Measurements from ENCODE around the gene PTEN. TPM values are rescaled to one million over a fixed set of nuclear protein-coding genes. Genes with fewer than 3 reads are reported as not detected.
"Not testable (repeated sequence)": the region's sequence is repeated elsewhere in the genome, so short reads cannot be mapped to it uniquely, and the experiment has no call there.

Gene PTEN
- total and polyA plus RNA-seq, 4 donors: 29.4 to 334 (median 64.1) TPM

- Histone ChIP-seq H3K9me3 (ENCODE audit: control insufficient read depth in 4 of 4, insufficient read depth in 3 of 4, low read length in 3 of 4) (no peaks in the 10 kb centered on the region), H3K27me3 (ENCODE audit: control insufficient read depth in 3 of 3, insufficient read depth in 3 of 3, low read length in 2 of 3) (no peaks in the 10 kb centered on the region), H3K9ac (ENCODE audit: insufficient read depth in 1 of 2, low read length in 2 of 2) (peak overlapping the region; percentile 63 to 94), H3K4me1 (ENCODE audit: control insufficient read depth in 5 of 5, insufficient read depth in 5 of 5, low read length in 5 of 5) (peaks cover 0 to 3% (median 0%) of the 10 kb centered on the region in 5 donors), H3K27ac (ENCODE audit: low read depth in 1 of 2, low read length in 1 of 2) (peak overlapping the region; percentile 92 to 100), H3K4me3 (peak overlapping the region; percentile 71), H3K36me3 (ENCODE audit: control insufficient read depth in 4 of 4, insufficient read depth in 4 of 4, low read length in 4 of 4) (peaks cover 0 to 20% (median 0%) of the 10 kb centered on the region in 4 donors)
- WGBS, 2 donors: 0% methylated on average over 57 of the region's 57 CpGs
- ATAC-seq (ENCODE audit: insufficient read depth, low FRiP score) (peak; percentile 83), DNase-seq (peak; percentile 97 to 100 (median 98))
- TF ChIP-seq CTCF (IDR thresholded peaks at IDR 0.05; ENCODE audit: control extremely low read depth, extremely low read depth): no peak
Measured at GRCh38 chr10:87861953-87862678, 1.3 kb upstream of the PTEN start.

GRCh38 chr10:87862679-87863052, 759 bp upstream of the PTEN start:
- TF ChIP-seq CTCF (IDR thresholded peaks at IDR 0.05; ENCODE audit: control extremely low read depth, extremely low read depth): no peak
- DNase-seq (no peak), ATAC-seq (ENCODE audit: insufficient read depth, low FRiP score) (peak; percentile 2)
- Histone ChIP-seq H3K9ac (ENCODE audit: insufficient read depth in 1 of 2, low read length in 2 of 2) (peak overlapping the region; percentile 34 to 94), H3K9me3 (ENCODE audit: control insufficient read depth in 4 of 4, insufficient read depth in 3 of 4, low read length in 3 of 4) (no peaks in the 10 kb centered on the region), H3K4me1 (ENCODE audit: control insufficient read depth in 5 of 5, insufficient read depth in 5 of 5, low read length in 5 of 5) (peaks cover 0 to 3% (median 0%) of the 10 kb centered on the region in 5 donors), H3K36me3 (ENCODE audit: control insufficient read depth in 4 of 4, insufficient read depth in 4 of 4, low read length in 4 of 4) (peaks cover 0 to 23% (median 0%) of the 10 kb centered on the region in 4 donors), H3K4me3 (peak overlapping the region; percentile 71), H3K27me3 (ENCODE audit: control insufficient read depth in 3 of 3, insufficient read depth in 3 of 3, low read length in 2 of 3) (no peaks in the 10 kb centered on the region), H3K27ac (ENCODE audit: low read depth in 1 of 2, low read length in 1 of 2) (peak overlapping the region; percentile 92 to 100)
- 0 to 1% methylated on average over 21 of the region's 21 CpGs for WGBS, 2 donors

GRCh38 chr10:87863951-87864495, 598 bp downstream of the PTEN start:
- not testable (repeated sequence) for H3K9me3 ChIP-seq (ENCODE audit: control insufficient read depth in 4 of 4, insufficient read depth in 3 of 4, low read length in 3 of 4); H3K27me3 ChIP-seq (ENCODE audit: control insufficient read depth in 3 of 3, insufficient read depth in 3 of 3, low read length in 2 of 3); ATAC-seq (ENCODE audit: insufficient read depth, low FRiP score)
- H3K36me3 ChIP-seq (ENCODE audit: control insufficient read depth in 4 of 4, insufficient read depth in 4 of 4, low read length in 4 of 4): peaks cover 0 to 23% (median 0%) of the 10 kb centered on the region in 4 donors
- peak; percentile 51 to 54 (median 52) for DNase-seq
- peak overlapping the region; percentile 83 to 91 for H3K9ac ChIP-seq (ENCODE audit: insufficient read depth in 1 of 2, low read length in 2 of 2)
- peaks cover 0 to 14% (median 3%) of the 10 kb centered on the region in 5 donors for H3K4me1 ChIP-seq (ENCODE audit: control insufficient read depth in 5 of 5, insufficient read depth in 5 of 5, low read length in 5 of 5)
- 0 to 1% methylated on average over 35 to 47 of the region's 47 CpGs for WGBS, 2 donors
- peak overlapping the region; percentile 71 for H3K4me3 ChIP-seq
- H3K27ac ChIP-seq (ENCODE audit: low read depth in 1 of 2, low read length in 1 of 2): peak overlapping the region; percentile 90 to 100

- peak overlapping the region; percentile 71 for H3K4me3 ChIP-seq
- H3K36me3 ChIP-seq (ENCODE audit: control insufficient read depth in 4 of 4, insufficient read depth in 4 of 4, low read length in 4 of 4): peaks cover 0 to 23% (median 0%) of the 10 kb centered on the region in 4 donors
- WGBS, 2 donors: 0% methylated on average over 16 of the region's 16 CpGs
- peak overlapping the region; percentile 73 to 100 for H3K27ac ChIP-seq (ENCODE audit: low read depth in 1 of 2, low read length in 1 of 2)
- H3K9me3 ChIP-seq (ENCODE audit: control insufficient read depth in 4 of 4, insufficient read depth in 3 of 4, low read length in 3 of 4): no peaks in the 10 kb centered on the region
- ATAC-seq (ENCODE audit: insufficient read depth, low FRiP score): no peak
- peaks cover 0 to 19% (median 4%) of the 10 kb centered on the region in 5 donors for H3K4me1 ChIP-seq (ENCODE audit: control insufficient read depth in 5 of 5, insufficient read depth in 5 of 5, low read length in 5 of 5)
- no peak for TF ChIP-seq CTCF (IDR thresholded peaks at IDR 0.05; ENCODE audit: control extremely low read depth, extremely low read depth)
- H3K9ac ChIP-seq (ENCODE audit: insufficient read depth in 1 of 2, low read length in 2 of 2): peak overlapping the region; percentile 83 to 91
- DNase-seq: peak in 2 of 3 donors; percentile 57 to 66
- H3K27me3 ChIP-seq (ENCODE audit: control insufficient read depth in 3 of 3, insufficient read depth in 3 of 3, low read length in 2 of 3): no peaks in the 10 kb centered on the region
Measured at GRCh38 chr10:87864496-87865059, 1.2 kb downstream of the PTEN start.

Measured in lung (tissue), 12 donors.